ENCODE results near the gene HAP1.

GRCh38 chr17:41766135-41766534, 31.7 kb upstream of the HAP1 start:
- TF ChIP-seq CTCF (IDR thresholded peaks at IDR 0.05; ENCODE audit: low read length) (no peak), EZH2 (IDR thresholded peaks at IDR 0.05; ENCODE audit: borderline replicate concordance, low read length) (no peak)
